ENCODE data around the gene ASPHD2. TPM values are rescaled to one million over a fixed set of nuclear protein-coding genes. Genes with fewer than 3 reads are reported as not detected.

The ASPHD2 gene
- polyA plus RNA-seq, 1 donor from 2014 or later = 18.7 TPM

DNA sequence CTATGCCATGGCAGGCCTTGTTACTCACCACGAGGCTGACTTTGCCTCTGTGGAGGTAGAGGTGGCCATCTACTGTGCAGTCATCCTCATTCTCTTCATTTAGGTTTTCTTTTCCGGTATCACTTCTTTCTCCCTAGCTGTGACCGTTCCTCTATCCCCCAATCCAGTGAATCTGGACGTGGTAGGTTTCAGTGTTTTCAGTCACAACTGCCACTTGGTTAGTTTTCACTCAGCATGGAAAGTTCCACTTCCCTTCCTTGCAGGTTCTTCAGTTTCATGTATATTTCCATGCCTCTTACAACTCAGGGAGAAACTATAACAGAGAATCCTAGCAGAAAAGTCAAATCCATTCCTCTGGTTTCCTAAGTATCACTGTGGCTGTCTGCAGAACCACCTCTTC, 52.6 kb downstream of the ASPHD2 start:
- no peak overlapping the region for H3K27ac ChIP-seq (ENCODE audit: low read length)
- no peaks in the 10 kb centered on the region for H3K9me2 ChIP-seq (ENCODE audit: insufficient read depth, low read length)
- H3F3A ChIP-seq (ENCODE audit: insufficient read depth, low read length, poor library complexity, severe bottlenecking) = no peaks in the 10 kb centered on the region
- no peaks in the 10 kb centered on the region for H4K20me1 ChIP-seq (ENCODE audit: insufficient read depth)
- H2AFZ ChIP-seq (ENCODE audit: low read depth, low read length) = no peak overlapping the region
- H3K79me2 ChIP-seq (replicated peaks; ENCODE audit: insufficient read depth, low read length) = peaks cover 32% of the 10 kb centered on the region
- no peak overlapping the region for H3K9ac ChIP-seq (ENCODE audit: low read length)
- no peaks in the 10 kb centered on the region for H3K27me3 ChIP-seq (ENCODE audit: insufficient read depth, low read depth, low read length)
- H3K4me2 ChIP-seq (ENCODE audit: low read length) = no peak overlapping the region
- no peaks in the 10 kb centered on the region for H3K36me3 ChIP-seq (ENCODE audit: insufficient read depth, low read length)
- TF ChIP-seq RAD21 (conservative IDR thresholded peaks at IDR 0.05) (no peak), CTCF (IDR thresholded peaks at IDR 0.05; ENCODE audit: poor library complexity, severe bottlenecking) (no peak), POLR2AphosphoS5 (IDR thresholded peaks at IDR 0.05) (no peak), MXI1 (conservative IDR thresholded peaks at IDR 0.05; ENCODE audit: poor library complexity, severe bottlenecking) (no peak), TAF1 (IDR thresholded peaks at IDR 0.05; ENCODE audit: low read depth) (no peak), EP300 (conservative IDR thresholded peaks at IDR 0.05; ENCODE audit: poor library complexity, severe bottlenecking) (no peak), EZH2 (IDR thresholded peaks at IDR 0.05; ENCODE audit: borderline replicate concordance, insufficient read depth, low read length, poor library complexity, severe bottlenecking) (no peak), REST (IDR thresholded peaks at IDR 0.05; ENCODE audit: borderline replicate concordance) (no peak), SMC3 (conservative IDR thresholded peaks at IDR 0.05; ENCODE audit: poor library complexity) (no peak)
- H3K9me3 ChIP-seq (ENCODE audit: low read length) = no peaks in the 10 kb centered on the region
- H3K4me3 ChIP-seq (ENCODE audit: low read length) = peak overlapping the region; percentile 84

- Histone ChIP-seq H3K4me2 (ENCODE audit: low read length) (peak overlapping the region; percentile 90), H3K27me3 (ENCODE audit: insufficient read depth, low read depth, low read length) (no peaks in the 10 kb centered on the region), H4K20me1 (ENCODE audit: insufficient read depth) (no peaks in the 10 kb centered on the region), H3F3A (ENCODE audit: insufficient read depth, low read length, poor library complexity, severe bottlenecking) (no peaks in the 10 kb centered on the region), H3K9me3 (ENCODE audit: low read length) (no peaks in the 10 kb centered on the region), H3K27ac (ENCODE audit: low read length) (no peak overlapping the region), H3K79me2 (replicated peaks; ENCODE audit: insufficient read depth, low read length) (peaks cover 32% of the 10 kb centered on the region), H3K36me3 (ENCODE audit: insufficient read depth, low read length) (no peaks in the 10 kb centered on the region), H3K4me3 (ENCODE audit: low read length) (peak overlapping the region; percentile 84), H3K9me2 (ENCODE audit: insufficient read depth, low read length) (no peaks in the 10 kb centered on the region), H3K9ac (ENCODE audit: low read length) (peak overlapping the region; percentile 95), H2AFZ (ENCODE audit: low read depth, low read length) (no peak overlapping the region)
- no peak for TF ChIP-seq EP300 (conservative IDR thresholded peaks at IDR 0.05; ENCODE audit: poor library complexity, severe bottlenecking)
These were observed 53.1 kb downstream of the ASPHD2 start for GRCh38 chr22:26482161-26482560.

- Histone ChIP-seq H3K9ac (ENCODE audit: low read length) (peak overlapping the region; percentile 95), H3K4me2 (ENCODE audit: low read length) (peak overlapping the region; percentile 90), H4K20me1 (ENCODE audit: insufficient read depth) (no peaks in the 10 kb centered on the region), H3K9me3 (ENCODE audit: low read length) (no peaks in the 10 kb centered on the region), H3K9me2 (ENCODE audit: insufficient read depth, low read length) (no peaks in the 10 kb centered on the region), H3K4me3 (ENCODE audit: low read length) (peak overlapping the region; percentile 84), H3K79me2 (replicated peaks; ENCODE audit: insufficient read depth, low read length) (peaks cover 32% of the 10 kb centered on the region), H3K27me3 (ENCODE audit: insufficient read depth, low read depth, low read length) (no peaks in the 10 kb centered on the region), H2AFZ (ENCODE audit: low read depth, low read length) (peak overlapping the region; percentile 92), H3K27ac (ENCODE audit: low read length) (peak overlapping the region; percentile 90), H3K36me3 (ENCODE audit: insufficient read depth, low read length) (no peaks in the 10 kb centered on the region), H3F3A (ENCODE audit: insufficient read depth, low read length, poor library complexity, severe bottlenecking) (no peaks in the 10 kb centered on the region)
- TF ChIP-seq TAF1 (IDR thresholded peaks at IDR 0.05; ENCODE audit: low read depth) (no peak), EP300 (conservative IDR thresholded peaks at IDR 0.05; ENCODE audit: poor library complexity, severe bottlenecking) (no peak)
These were observed 54.0 kb downstream of the ASPHD2 start for GRCh38 chr22:26483043-26483438.

All from neural cell (in vitro differentiated cells).